NCI-H146 treated with DMSO at 0.1 percent for 48 hours (cell line): ENCODE measurements around the gene MLX.
"Not testable (repeated sequence)": the region's sequence is repeated elsewhere in the genome, so short reads cannot be mapped to it uniquely, and the experiment has no call there.

Experiments
- DNase-seq: peaks from one replicate; lab custom pipeline; 2025; ENCODE audit not compliant: unreplicated experiment; lab: John Stamatoyannopoulos, UW

MLX gene

DNA sequence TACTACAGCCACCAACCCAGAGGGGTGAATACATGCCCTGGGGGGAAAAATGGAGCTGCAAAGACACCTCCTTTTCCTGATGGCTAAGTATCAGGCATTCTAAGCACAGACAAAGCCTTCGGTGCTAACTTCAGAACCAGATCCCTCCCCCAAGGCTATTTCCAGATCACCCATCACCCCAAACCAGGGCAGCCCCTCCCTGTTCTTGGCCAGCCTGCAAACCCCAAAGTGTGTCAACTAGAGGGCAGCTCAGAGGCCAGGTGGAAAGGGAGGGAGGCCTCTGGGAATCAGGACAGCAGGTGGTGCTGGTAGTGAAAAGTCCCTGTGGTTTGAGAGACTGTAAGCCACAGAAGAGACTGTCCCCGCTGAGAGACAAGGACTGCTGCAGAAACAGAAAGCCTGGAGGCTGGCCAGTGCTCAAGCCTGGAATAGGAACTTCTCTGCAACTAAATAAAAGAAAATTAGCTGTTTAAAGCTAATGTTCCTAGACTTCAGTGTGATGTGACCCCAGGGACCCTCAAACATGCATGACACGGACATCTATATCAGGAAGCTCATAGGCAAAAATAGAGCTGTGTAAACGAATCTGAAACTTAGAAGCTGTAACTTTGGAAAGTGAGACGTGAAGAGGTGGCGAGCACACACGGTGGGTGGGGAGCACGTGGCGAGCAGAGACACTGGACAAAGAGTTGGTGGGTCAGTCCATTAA is 51.7 kb downstream of the MLX start:
- DNase-seq, result peak; percentile 7

DNA sequence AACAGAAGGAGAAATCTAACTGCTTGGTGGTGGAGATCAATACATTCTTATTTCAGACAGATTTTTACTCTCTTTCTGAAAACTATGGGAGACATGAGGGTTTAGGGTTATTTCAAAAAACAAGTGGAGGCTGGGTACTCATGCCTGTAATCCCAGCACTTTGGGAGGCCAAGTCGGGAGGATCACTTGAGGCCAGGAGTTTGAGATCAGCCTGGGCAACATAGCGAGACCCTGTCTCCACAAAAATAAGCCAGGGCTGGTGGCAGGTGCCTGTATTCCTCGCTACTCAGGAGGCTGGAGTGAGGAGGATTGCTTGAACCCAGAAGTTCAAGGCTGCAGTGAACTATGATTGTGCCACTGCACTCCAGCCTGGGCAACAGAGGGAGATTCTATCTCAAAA is 55.1 kb downstream of the MLX start:
- DNase-seq, result not testable (repeated sequence)
